Hippocampal formation (tissue), 2 donors: ENCODE results near the gene LGALS7.

Source experiments
- DNase-seq, 2 donors: peaks; one replicate each; lab custom pipeline; 2025; lab: John Stamatoyannopoulos, UW

Gene LGALS7

DNA sequence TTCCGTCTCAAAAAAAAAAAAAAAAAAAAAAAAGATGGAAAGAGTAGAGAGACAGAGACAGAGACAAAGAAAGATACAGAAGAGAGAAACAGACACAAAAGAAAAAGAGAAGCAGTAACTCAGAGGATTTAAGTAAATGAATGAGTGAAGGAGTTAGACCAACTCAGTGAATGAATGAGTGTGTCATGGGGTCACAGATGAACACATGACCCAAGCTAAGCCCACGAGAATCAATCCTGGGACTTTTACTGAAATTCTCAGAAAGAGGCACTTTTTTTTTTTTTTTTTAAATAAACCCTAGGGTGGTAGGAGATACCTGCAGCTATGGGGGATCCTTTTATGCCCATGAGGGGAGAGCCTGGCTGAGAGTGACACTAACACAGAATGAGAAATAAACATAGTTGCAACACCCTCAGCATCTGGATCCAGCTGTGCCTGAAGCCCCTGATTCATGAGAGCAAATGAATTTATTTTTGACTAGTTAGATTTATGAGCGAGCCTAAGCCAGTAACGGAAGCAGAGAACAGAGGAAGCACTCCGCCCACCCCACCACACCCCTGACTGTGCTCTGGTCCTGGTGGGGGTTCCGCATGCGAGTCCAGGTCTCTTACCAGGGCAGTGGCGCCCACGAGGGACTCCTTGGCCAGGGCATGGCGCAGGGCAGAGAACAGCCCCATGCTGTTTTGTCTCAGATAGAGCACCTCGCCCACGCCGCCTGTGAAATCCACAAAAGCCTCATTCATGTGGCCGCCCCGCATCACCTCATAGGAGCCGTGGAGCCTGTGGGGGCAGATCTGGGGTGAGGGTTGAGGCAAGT is 33.7 kb downstream of the LGALS7 start:
- no peak for DNase-seq

DNA sequence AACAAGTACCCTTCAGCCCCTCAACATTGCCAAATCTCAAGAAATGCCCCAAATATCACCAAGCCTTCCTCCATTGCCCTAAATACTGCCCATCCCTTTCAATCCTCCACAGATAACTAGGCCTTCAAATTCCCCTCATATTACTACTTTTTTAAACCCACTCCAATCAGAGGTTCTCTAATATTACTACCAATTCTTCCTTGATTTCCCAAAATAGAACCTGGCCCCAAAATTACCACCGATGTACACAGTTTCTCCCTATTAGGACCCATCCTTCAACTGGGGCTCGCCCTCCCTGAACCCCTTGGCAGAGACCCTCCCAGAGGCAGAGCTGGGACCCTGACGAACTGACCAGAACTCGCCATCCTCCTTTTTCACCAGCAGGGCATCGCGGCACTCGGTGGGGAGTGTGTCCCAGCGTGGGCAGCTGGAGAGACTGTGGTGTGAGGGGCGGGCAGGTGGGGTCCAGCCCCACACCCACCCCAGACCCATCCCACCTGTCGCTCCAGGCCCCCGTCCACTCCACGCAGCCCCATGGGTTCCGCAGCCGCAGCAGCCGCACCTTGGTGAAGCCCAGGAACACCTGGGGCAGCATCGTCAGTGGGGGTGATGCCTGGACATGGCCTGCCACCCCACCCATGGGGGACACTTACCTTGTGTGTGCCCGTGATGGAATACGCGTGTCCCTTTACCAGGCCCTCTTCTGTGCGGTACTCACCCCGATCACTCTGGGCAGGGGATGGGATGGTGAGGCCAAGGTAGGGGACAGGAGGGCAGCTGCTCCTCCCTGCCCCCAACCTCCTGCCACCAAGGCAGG is 35.2 kb downstream of the LGALS7 start:
- DNase-seq, result no peak

DNA sequence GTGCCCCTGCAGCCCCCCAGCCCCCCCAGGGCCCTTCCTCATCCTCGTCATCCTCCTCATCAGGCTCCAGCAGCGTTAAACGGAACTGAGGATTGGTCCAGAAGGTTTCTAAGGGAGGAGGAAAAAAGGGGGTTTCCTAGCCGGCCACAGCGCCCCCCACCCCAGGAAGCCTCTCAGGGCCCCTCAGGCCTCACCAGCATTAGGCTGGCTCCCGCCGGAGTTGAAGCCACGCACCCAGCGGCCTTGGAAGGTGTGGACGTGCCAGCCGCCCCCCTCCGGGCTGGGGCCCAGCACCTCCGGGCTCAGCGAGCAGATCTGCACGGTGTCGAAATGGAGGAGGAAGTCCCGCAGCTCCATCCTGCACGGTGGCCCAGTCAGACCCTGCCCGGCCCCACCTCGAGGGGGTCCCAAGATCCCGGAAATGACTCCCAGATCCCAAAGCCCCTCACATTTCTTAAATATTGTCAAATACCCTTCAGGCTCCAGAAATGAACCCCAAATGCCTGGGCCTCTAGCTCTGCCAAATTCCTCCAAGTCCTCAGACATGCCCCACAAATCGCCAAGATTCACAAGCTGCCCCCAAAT is 35.9 kb downstream of the LGALS7 start:
- DNase-seq, result no peak

DNA sequence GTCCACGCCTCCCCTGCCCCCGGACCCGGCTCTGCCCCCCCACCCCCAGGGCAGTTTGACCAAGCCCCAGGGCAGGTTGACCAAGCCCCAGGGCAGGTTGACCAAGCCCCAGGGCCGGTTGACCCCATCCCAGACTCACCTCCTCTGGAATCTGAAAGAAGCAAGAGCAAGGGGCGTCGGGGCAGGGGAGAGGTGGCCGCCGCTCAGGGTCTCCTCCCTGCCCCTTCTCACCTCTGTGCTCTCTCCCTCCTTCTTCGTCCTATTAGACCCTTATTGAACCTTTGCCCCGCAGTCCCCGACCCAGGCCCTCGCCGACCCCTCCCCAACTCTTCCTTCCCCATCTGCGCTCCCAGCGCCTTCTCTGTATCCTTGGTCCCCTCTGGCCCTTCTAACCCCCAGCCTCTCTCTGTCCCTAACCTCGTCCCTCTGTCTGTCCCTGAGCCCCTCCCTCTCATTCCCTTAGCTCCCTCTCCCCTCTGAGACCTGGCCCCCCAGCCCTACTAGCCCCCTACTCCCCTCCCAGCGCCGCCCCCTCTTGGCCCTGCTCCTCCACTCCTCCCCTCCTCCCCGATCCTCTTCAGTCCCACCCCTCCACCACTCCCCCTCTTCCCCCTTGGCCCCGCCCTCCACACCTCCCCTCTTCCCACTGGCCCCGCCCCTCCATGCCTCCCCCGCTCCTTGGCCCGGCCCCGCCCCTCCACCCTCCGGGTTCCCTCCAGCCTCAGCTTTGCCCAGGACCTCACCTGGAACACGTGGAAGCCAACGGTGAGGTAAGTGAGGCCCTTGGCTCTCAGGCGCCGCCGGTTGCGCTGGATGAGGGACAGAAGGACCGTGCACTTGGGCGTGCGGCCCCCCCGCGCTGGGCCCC is 36.7 kb downstream of the LGALS7 start:
- no peak for DNase-seq

DNA sequence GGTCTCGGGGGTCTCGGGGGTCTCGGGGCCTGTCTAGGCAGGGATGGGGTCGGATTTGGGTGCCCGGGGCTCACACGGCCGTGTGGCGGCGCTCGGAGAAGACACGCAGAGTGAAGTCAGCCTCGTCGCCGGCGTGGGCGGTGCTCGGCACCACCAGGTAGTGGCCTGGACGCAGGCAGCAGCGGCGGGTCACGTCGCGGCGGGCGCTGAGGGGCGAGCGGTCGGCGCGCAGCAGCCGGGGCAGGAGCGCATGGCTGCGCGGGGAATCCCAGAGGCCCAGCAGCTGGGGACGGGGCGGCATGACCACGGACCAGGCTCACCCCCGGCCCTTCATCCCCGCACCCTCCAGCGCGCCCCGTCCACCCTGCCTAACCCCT is 37.3 kb downstream of the LGALS7 start:
- DNase-seq, result no peak

DNA sequence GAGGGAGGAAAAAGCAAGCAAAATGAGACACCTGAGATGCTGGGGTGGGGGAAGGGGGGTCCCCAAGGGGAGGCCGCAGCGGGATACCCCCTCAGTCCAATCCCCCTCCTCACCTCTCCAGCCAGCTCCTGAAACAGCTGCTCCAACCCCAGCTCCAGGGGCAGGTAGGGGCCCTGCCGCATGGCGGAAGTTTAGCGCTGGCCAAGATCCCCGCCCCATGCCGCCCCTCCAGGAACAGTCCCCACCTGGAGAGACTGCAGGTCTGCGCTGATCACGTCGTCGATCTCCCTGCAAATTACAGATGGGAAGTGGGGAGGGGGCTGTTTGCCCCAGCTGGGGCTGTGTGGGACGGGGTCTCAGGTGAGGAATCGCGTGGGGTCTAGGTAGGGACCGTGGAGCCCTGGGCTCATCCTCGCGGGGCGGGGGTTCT is 38.0 kb downstream of the LGALS7 start:
- DNase-seq, result no peak

DNA sequence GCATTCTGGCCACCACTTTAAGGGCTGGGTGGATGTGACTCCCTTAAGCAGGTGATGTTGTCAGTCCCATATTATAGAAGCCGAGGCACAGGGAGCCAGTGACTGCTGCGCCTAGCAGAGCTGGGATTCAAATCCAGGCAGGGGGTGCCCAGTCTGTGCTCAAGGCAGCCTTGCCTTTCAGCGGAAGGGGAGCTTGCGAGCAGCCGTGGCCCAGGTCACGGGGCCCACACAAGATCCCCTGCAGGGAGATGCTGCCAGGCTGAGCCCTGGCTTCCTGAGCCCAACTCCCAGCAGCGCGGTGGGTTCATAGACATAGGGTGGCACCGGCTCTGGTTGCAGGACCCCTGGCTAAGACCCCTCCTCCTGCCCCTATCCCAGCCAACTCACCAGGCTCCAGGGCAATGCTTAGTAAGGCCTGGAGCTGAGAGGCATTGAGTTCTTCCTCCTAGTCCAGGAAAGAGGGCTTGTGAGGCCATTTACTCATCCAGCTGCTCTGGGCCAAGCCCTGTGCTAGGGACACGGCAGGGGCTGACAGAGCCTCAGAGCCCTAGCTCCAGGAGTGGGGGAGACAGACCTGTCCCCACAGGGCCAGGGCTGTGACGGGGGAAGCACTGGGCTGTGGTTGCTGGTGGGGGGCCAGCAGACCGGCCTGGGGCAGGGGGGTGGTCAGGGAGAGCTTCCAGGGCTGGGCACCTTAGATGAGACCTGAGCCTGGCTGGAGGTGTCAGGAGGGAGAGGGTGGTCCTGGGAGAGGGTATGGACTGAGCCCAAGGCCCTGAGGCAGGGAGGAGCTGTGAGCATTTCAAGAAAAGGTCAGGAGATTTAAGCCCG is 38.7 kb downstream of the LGALS7 start:
- DNase-seq, result no peak

DNA sequence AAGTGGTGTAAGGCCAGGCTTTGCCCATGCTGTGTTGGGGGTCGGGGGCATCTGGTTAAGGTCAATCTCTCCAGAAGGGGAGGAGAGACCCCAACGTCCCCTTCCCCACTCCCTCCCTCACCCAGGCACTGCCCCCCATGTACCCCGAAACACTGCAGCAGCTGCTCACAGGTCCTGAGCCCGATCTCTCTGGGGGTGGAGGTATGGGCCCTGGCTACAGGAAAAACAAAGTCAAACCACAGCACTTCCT is 39.2 kb downstream of the LGALS7 start:
- no peak for DNase-seq

DNA sequence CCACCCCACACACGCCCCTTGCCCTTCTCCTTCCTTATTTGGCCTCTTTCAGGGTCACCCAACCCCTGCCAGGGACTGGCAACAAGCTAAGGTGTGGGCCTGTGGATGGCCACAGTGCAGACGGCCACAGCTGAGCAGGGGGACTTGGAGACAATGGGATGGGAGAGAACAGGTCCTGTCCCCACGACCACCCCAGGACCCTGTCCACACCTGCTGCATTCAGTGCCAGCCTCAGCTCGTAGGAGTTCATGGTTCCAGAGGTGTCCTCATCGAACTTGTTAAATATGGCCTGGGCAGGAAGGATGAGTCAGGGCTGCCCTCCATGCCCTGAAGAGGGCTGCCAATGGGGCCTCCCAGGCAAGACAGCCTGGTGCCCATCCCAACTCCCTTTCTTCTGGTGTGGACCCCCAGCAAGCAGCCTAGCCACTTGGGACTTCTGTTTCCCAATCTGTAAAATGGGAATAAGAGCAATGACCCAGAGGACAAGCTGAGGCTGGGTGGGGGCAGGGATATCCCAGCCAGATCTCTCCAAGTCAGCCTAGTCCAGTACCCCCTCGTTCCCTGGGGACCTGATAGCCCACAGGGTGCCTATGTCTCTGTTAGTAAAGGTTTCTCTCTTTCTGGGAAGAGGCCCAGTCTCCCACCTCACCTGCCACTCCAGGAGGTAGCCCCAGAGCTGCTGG is 39.7 kb downstream of the LGALS7 start:
- no peak for DNase-seq

DNA sequence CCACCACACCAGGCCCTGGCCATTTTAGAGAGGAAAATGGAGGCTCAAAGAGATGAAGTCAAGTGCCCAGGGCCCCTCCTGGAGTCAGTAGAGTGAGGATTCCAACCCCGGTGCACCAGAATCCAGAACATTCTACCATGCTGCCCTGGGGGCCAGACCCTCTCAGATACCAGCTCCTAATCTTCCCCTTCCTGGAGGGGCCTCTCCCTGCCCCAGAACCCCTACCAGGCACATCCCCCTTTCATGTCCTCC is 40.1 kb downstream of the LGALS7 start:
- DNase-seq, result no peak

DNA sequence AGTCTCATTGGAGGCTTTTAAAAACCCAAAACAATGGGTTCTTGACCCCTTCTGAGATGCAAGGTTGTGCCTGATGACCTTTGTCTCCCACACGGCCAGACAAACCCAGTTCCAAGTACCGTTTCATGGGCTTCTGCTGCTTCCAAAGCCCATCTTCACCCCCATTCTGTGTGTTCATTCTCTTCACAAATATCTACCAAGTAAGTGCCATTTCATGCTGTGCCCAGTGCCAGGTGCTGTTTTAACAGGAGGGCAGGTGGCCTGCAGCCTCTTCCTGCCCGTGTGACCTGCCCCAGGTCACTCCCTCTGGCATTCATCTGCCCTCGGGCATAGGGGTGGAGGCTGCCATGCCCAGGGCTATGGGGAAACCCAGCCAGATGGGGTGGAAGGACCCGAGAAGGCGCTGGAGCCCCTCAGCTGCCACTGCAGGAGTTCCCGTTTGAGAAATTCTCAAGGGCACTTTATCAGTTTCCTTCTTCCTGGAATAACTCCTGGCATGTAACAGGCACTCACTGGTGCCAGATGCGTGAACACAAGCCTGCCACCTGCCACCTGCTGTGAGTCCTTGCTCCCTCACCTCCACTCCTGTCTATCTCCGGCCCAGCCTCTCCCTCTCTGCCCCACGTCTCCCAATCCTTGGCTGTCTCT is 41.5 kb downstream of the LGALS7 start:
- no peak for DNase-seq

DNA sequence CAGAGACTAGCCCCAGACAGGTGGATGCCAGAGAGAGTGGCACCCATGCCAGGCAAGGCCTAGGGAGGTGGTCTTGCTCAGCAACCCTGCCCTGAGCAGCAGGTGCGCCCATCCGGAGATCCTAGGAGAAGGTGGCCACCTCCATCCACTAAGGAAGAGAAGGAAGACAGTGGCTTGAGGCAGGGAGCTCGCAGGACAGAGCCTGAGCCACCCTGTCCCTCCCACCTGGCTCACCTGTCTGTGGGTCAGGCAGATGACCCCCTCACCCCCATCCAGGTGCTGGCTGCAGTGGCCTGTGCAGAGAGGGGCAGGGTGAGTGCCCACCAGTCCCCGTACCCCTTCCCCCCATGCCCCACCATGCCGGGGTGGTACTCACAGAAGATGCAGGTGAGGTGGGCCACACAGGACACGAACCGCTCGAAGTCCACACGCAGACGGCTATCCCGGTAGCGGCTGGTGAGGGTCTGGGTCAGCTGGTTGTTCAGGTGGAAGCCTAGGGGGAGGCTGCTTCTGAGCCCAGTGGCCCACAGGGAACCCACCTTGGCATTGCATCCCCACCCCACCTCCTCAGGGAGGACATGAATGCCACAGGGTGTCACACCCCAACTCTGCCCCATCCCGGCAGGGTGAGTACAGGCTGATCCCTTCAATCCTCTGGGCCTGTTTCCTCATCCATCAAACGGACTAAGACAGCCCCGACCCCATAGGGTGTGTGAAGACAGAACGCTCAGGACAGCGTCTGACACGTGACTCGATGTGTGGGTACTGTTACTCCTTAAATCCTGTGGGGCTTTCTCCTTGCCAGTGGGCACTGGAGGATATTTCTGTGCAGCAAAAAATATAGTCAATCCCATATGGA is 42.4 kb downstream of the LGALS7 start:
- no peak for DNase-seq

DNA sequence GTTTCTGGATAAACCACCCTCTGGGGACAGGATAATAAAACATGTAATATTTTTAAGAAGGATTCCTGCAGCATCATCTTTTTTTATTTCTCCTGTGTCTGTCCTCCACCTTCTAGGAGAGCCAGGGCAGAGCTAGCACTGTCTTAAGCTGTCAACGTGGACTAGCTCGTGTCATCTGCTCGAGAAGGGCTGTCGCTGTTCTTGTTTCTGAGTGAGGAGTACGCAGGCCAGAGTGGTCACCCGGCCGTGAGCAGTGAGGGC is 42.9 kb downstream of the LGALS7 start:
- no peak for DNase-seq

DNA sequence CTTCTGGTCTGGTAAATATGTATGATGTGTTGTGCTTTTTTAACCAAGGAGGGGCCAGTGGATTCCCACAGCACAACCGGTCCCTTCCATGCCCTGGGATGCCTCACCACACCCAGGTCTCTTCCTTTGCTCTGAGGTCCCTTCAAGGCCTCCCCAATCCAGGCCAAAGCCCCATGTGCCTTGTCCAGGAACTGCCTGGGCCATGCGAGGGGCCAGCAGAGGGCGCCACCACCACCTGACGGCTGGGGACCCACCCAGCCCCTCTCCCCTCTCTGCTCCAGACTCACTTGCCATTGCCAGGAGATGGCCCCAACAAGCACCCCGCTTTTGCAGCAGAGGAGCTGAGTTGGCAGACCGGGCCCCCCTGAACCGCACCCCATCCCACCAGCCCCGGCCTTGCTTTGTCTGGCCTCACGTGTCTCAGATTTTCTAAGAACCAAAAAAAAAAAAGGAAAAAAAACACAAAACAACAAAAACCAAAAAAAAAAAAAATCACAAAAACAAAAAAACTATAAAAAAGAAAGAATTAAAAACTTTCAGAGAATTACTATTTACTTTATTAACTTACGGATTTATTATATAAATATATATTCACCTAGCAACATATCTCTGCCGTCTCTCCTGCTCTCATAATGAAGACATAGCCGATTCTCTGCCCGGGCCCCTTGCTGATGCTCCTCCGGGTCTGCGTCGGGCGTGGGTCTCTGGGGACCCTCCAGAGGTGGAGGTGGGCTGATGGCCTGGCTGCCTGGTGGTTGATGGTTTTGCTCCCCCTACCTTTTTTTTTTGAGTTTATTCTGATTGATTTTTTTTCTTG is 43.5 kb downstream of the LGALS7 start:
- peak in 1 of 2 donors; percentile 42 for DNase-seq

DNA sequence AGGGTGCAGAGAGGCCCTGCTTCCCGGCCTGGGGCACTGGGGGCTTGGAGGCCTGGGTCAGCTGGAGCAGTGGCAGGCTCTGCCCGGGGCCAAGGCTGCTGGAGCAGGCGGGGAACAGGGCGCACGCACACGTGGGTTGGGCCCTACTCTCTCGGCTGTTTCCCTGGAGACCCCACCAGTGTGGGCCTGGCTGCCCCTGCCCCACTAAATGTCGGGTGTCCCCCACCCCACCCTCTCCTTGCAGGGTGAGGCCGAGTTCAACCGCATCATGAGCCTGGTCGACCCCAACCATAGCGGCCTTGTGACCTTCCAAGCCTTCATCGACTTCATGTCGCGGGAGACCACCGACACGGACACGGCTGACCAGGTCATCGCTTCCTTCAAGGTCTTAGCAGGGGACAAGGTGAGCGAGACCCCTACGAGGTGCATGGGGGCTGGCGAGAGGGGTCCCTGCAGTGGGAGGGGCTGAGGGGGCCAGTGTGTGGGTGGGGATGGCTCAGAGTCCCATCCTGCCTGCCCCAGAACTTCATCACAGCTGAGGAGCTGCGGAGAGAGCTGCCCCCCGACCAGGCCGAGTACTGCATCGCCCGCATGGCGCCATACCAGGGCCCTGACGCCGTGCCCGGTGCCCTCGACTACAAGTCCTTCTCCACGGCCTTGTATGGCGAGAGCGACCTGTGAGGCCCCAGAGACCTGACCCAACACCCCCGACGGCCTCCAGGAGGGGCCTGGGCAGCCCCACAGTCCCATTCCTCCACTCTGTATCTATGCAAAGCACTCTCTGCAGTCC is 44.4 kb downstream of the LGALS7 start:
- DNase-seq, result no peak

DNA sequence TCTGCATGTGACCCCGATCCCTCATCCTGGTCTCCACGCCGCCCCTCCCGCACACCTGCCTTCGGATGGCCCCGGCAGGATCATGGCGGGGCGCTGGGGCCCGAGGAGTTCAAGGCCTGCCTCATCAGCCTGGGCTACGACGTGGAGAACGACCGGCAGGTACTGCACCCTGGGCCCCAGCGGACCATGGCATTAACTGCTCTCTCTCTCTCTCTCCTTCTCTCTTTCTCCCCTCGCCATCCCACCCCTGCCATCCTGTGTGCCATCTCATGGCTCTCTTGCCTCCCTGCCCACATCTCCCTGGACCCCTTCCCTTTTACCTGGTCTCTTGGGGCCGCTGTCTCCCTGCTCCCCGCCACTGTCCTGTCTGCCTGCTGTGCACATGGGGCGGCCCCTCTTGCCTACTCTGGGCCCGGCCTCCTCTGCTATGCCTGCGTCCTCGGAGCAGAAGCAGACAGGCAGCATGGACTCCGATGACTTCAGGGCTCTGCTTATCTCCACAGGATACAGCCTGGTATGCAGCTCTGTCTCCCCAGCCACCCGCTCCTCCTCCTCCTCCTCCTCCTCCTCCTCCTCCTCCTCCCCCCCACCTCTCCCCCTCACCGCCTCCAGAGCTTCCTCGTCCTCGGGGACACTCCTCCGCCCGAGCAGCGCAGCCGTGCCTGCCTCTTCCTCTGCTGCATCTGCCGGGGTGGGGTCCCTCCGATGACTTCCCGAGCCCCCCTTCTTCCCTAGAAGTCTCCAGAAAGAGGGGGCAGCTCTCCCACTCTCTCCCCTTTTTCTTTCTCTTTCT is 45.3 kb downstream of the LGALS7 start:
- DNase-seq, result no peak

DNA sequence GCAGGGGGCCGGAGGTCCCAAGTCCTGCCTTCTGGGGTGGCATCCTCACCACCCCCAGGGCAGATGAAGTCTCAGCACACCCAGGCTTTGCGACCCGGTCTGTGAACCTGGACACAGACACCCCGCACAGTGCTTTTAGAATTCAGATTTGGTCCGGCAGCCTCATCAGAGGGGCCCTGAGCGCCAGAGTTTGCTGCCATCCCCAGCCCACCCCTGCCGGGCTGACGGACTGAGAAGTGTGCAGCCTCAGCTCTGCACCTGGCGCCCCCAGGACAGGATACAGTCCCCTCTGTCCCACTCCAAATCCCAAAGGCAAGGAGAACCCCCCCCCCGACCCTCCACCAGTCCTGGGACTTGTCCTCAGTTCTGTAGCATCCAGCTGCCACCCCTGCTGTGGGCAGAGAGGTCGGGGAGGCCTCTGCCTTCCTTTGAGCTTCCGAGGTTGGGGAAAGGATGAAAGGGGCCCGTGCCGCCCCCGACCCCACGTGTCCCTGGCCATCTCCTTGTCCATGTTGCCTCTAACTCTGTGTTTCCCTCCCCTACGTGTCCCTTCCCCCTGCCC is 45.9 kb downstream of the LGALS7 start:
- DNase-seq, result no peak
